K562 (cell line): ENCODE data around the gene E2F1. TPM values are rescaled to one million over a fixed set of nuclear protein-coding genes. Genes with fewer than 3 reads are reported as not detected.

Experiments used
- ATAC-seq: fragments of 200-7000 bp; cut with Tn5 transposase; 3 replicates; pipeline ENCODE4 v1.9.1; 2020; ENCODE audit warnings: moderate library complexity
- BruUV-seq: library from RNA; stranded (reverse); fragments of 400-500 nt; replicated peaks from 2 replicates; lab custom pipeline; 2021; lab: Mats Ljungman, UMichigan
- CTCF ChIA-PET: fragments of 300-600 bp; formaldehyde crosslinking; extraction: SDS; loops from one replicate; lab custom pipeline; 2021; ENCODE audit warnings: low intra/inter-chr PET ratio; lab: Yijun Ruan, JAX
- POLR2A ChIA-PET: fragments of 300-600, 350-650 bp; sonication (Branson Sonifier 250); formaldehyde crosslinking; extraction: SDS; loops from one replicate; lab custom pipeline; 2021; ENCODE audit warnings: antibody characterized with exemption, inconsistent platforms; lab: Yijun Ruan, JAX
- DNase-seq, 4 experiments: peaks; one replicate each; pipeline versions ENCODE4 v3.0.0 to v3.0.0-alpha.2; 2011 to 2018; ENCODE audit warnings: low spot score in 3 of 4, mixed read lengths in 3 of 4; ENCODE audit errors: extremely low read depth in 1 of 4
- FAIRE-seq: peaks from 2 replicates; lab custom pipeline; 2011; peaks lifted over from hg19 to GRCh38; lab: Jason Lieb, UNC
- H2AFZ ChIP-seq: 2 replicates; pipeline ENCODE4 v1.6.0; 2011; ENCODE audit warnings: low read depth, low read length, control low read depth, inconsistent platforms
- H3K27ac ChIP-seq: fragments of 200-600 bp; 3 replicates; pipeline ENCODE4 v1.8.0; 2011; ENCODE audit warnings: low read depth, mild to moderate bottlenecking, control low read depth, inconsistent platforms, low read length, moderate library complexity, mixed read lengths; ENCODE audit errors: extremely low read depth
- H3K27me3 ChIP-seq, 2 experiments: fragments of 300-600 bp in 1 of 2; 2 replicates in 1 of 2; 3 replicates in 1 of 2; pipeline versions ENCODE4 v1.6.0 to v1.8.0; 2011; ENCODE audit warnings: inconsistent platforms in 2 of 2, low read length in 2 of 2, mild to moderate bottlenecking in 1 of 2, mixed read lengths in 1 of 2, moderate library complexity in 1 of 2; ENCODE audit not compliant: control insufficient read depth in 2 of 2, insufficient read depth in 2 of 2
- H3K36me3 ChIP-seq: fragments of 300-600 bp; 3 replicates; pipeline ENCODE4 v1.8.0; 2011; ENCODE audit warnings: mild to moderate bottlenecking, low read length, inconsistent platforms; ENCODE audit not compliant: control insufficient read depth, insufficient read depth
- H3K4me1 ChIP-seq, 2 experiments: fragments of 200-600 bp in 1 of 2; replicated peaks in 1 of 2; 2 replicates in 1 of 2; 3 replicates in 1 of 2; pipeline versions ENCODE4 v1.5.1 to v1.8.0; 2011; ENCODE audit warnings: inconsistent platforms in 2 of 2, low read length in 2 of 2, mild to moderate bottlenecking in 1 of 2, mixed read lengths in 1 of 2, moderate library complexity in 1 of 2; ENCODE audit not compliant: control insufficient read depth in 2 of 2, insufficient read depth in 2 of 2
- H3K4me2 ChIP-seq: 2 replicates; pipeline ENCODE4 v1.6.1; 2011; ENCODE audit warnings: low read length, control low read depth, inconsistent platforms, mixed read lengths; ENCODE audit not compliant: insufficient read depth
- H3K4me3 ChIP-seq: fragments of 200-600 bp; sonication (generic), shearing (Covaris generic); 2 replicates; pipeline ENCODE4 v1.5.1; 2016; ENCODE audit warnings: control low read depth, inconsistent platforms
- H3K79me2 ChIP-seq: fragments of 200-600 bp; 3 replicates; pipeline ENCODE4 v1.8.0; 2011; ENCODE audit warnings: low read length, inconsistent platforms; ENCODE audit not compliant: control insufficient read depth, insufficient read depth
- H3K9ac ChIP-seq, 2 experiments: 2 replicates each; pipeline versions ENCODE4 v1.6.0 to v1.6.1; 2011; ENCODE audit warnings: low read depth in 2 of 2, low read length in 2 of 2, control low read depth in 1 of 2, inconsistent platforms in 1 of 2, mild to moderate bottlenecking in 1 of 2, mixed read lengths in 1 of 2; ENCODE audit not compliant: insufficient read depth in 1 of 2
- H3K9me1 ChIP-seq: one replicate; pipeline ENCODE4 v1.6.0; 2011; ENCODE audit warnings: inconsistent platforms, mild to moderate bottlenecking, low read length, moderate library complexity; ENCODE audit not compliant: control insufficient read depth, insufficient read depth
- H3K9me3 ChIP-seq: replicated peaks from 2 replicates; pipeline ENCODE4 v1.5.1; 2011; ENCODE audit warnings: low read depth, low read length, inconsistent platforms; ENCODE audit not compliant: control insufficient read depth, insufficient read depth
- H4K20me1 ChIP-seq: replicated peaks from 2 replicates; pipeline ENCODE4 v1.6.1; 2011; ENCODE audit warnings: low read length, inconsistent platforms, mixed read lengths; ENCODE audit not compliant: control insufficient read depth, insufficient read depth
- FOXA3 ChIP-seq, 2 experiments: fragments of 450-650 bp in 1 of 2; sonication (generic) in 1 of 2; formaldehyde crosslinking; IDR thresholded peaks in 1 of 2; conservative IDR thresholded peaks in 1 of 2; 2 replicates each; pipeline versions ENCODE4 v1.4.0 to v1.8.0; 2020 to 2022; ENCODE audit warnings: mild to moderate bottlenecking in 2 of 2, missing genetic modification reagents in 1 of 2
- GABPA ChIP-seq: fragments of 200-800 bp; sonication (Bioruptor generic); conservative IDR thresholded peaks from 2 replicates; pipeline ENCODE4 v1.6.1; 2016; ENCODE audit warnings: low read depth, missing genetic modification characterization, missing compliant biosample characterization
- HOMEZ ChIP-seq: fragments of 250-450 bp; sonication (Bioruptor Pico); IDR thresholded peaks from 2 replicates; pipeline ENCODE4 v1.4.0; 2020; ENCODE audit warnings: mild to moderate bottlenecking, moderate library complexity
- MXD1 ChIP-seq: fragments of 250-450 bp; sonication (Bioruptor Pico); IDR thresholded peaks from 2 replicates; pipeline ENCODE4 v1.8.0; 2021; ENCODE audit warnings: borderline replicate concordance, mild to moderate bottlenecking, moderate library complexity; ENCODE audit not compliant: poor library complexity, severe bottlenecking
- NCOA4 ChIP-seq: fragments of 450-650 bp; IDR thresholded peaks from 2 replicates; pipeline ENCODE4 v1.6.1; 2018; ENCODE audit warnings: mild to moderate bottlenecking; ENCODE audit not compliant: partially characterized antibody
- STAT5A ChIP-seq: IDR thresholded peaks from 2 replicates; pipeline ENCODE4 v1.6.1; 2012; ENCODE audit warnings: low read length, inconsistent platforms, borderline replicate concordance
- WGBS: fragments of 100-300 bp; shearing (Covaris generic); methylation state at CpG from one replicate; pipeline ENCODE4 v1.1.6; 2016; ENCODE audit warnings: low coverage, mixed read lengths; ENCODE audit not compliant: insufficient coverage; ENCODE audit errors: missing lambda C conversion rate; 5-methylcytosine and 5-hydroxymethylcytosine counted together
- in situ Hi-C: fragments of 300-500 bp; cut with MboI; formaldehyde crosslinking; loops from 4 replicates; pipeline ENCODE4 v1.15.0; 2018; ENCODE audit warnings: inconsistent platforms, mixed read lengths
- intact Hi-C: fragments of 100-400 bp; cut with micrococcal nuclease; formaldehyde crosslinking; loops from 2 replicates; pipeline ENCODE4 v1.14.2; 2022
- polyA plus RNA-seq, 8 experiments: library from polyadenylated mRNA; depleted of rRNA in 4 of 8; stranded (reverse) in 5 of 8; unstranded in 3 of 8; fragments of >200 nt; fragmentation: Nextera tagmentation in 2 of 8; fragmentation: Illumina TruSeq in 1 of 8; extraction: Ambion mirVana in 2 of 8; extraction: Trizol in 1 of 8; gene quantifications; 2 replicates each; pipeline versions ENCODE4 v1.2.1 to v1.2.3, GENCODE V29; 2011 to 2014; ENCODE audit warnings: inconsistent platforms in 1 of 8, missing spikeins in 1 of 8
- total RNA-seq, 7 experiments: library from RNA; depleted of rRNA in 6 of 7; stranded (reverse); fragments of >200 nt in 6 of 7; fragmentation: Illumina TruSeq in 2 of 7; extraction: Trizol in 2 of 7; gene quantifications; 2 replicates each; pipeline versions ENCODE4 v1.2.1 to v1.2.3, GENCODE V29; 2011 to 2021; ENCODE audit warnings: low replicate concordance in 1 of 7
- TF ChIP-seq, protein P1 (sequence below): fragments of 450-650 bp; formaldehyde crosslinking; IDR thresholded peaks from 2 replicates; pipeline ENCODE4 v1.4.0; 2020; ENCODE audit warnings: mild to moderate bottlenecking

E2F1 gene
- total and polyA plus RNA-seq, 9 of the 15 experiments (the other 6 are each of a cell fraction or from before 2014, with no cell fraction given): 0.14 to 30.6 (median 13.1) TPM

GRCh38 chr20:33670715-33671499, 15.3 kb downstream of the E2F1 start (continued):
- TF ChIP-seq FOXA3 (CRISPR knock-in tag; conservative IDR thresholded peaks at IDR 0.05 in 1 of 2, IDR thresholded peaks at IDR 0.05 in 1 of 2) (no peak), GABPA (tag) (no peak), MXD1 (CRISPR knock-in tag) (no peak)
- TF ChIP-seq, all 486 proteins: peak for 0

DNA sequence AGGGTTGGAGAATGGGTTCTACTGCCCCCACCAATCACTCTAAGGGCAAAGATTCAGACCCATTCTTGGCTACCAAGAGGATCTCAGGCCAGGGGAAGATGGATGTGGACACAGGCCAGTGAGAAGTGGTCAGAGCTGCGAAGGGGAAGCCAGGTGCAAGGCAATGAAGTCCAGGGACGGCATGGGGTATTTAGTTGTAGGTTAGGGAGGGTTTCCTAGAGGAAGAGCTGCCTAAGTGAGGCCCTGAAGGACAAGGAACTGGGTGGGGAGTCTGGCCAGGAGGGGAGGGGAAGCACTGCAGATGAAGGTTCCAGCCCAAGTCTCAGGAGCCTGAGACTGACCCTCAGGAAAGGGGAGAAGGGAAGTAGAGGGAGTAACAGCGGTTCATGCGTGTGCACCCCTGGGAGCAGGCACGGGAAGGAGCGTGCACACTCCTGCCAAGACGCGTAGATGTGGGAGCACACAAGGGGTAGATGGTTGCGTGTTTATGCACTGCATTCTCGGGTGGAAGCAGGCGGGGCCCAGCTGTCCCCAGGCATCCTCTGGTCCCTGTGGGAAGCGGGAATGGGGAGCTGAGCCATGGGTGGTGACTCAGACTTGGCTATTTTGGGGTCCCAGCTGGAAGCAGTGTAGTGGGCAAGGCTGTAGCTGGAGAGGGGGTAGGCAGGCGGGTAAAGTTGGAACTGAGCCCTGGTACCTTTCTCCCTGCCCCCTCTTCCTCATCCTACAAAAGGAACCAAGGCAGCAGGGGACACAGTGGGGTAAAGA, 16.1 kb downstream of the E2F1 start:
- Histone ChIP-seq H3K9me1 (peaks cover 5% of the 10 kb centered on the region), H3K4me2 (no peak overlapping the region), H2AFZ (no peak overlapping the region), H3K4me3 (no peak overlapping the region), H3K9me3 (no peaks in the 10 kb centered on the region)
- no peak for DNase-seq
- in situ Hi-C loops: loop anchor here (5.0 kb wide), 1 partner anchor 57 kb away; no protein-coding TSS in a partner anchor
- no peak for ATAC-seq
- TF ChIP-seq NCOA4 (no peak), HOMEZ (CRISPR knock-in tag) (no peak), STAT5A (no peak)
- TF ChIP-seq, protein P1, sequence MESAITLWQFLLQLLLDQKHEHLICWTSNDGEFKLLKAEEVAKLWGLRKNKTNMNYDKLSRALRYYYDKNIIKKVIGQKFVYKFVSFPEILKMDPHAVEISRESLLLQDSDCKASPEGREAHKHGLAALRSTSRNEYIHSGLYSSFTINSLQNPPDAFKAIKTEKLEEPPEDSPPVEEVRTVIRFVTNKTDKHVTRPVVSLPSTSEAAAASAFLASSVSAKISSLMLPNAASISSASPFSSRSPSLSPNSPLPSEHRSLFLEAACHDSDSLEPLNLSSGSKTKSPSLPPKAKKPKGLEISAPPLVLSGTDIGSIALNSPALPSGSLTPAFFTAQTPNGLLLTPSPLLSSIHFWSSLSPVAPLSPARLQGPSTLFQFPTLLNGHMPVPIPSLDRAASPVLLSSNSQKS (CRISPR knock-in tag): no peak
- TF ChIP-seq, all 486 proteins: peak for 0
- ChIA-PET CTCF (no interaction called here), POLR2A (interaction anchor here (0.6 to 1.6 kb wide), 6 partner anchors 10 to 367 kb away, joined by 3 to 6 read pairs (median 4); no protein-coding TSS in a partner anchor)
- H3K27me3 ChIP-seq: no peaks in the 10 kb centered on the region
- H3K9ac ChIP-seq: peak overlapping the region in 1 of 2 experiments; percentile 66; a peak in 1 of 4 replicates
- 92% methylated on average over 12 of the region's 13 CpGs for WGBS
- H3K4me1 ChIP-seq: peaks cover 21 to 61% of the 10 kb centered on the region in 2 experiments
- no peak for FAIRE-seq
- H3K27ac ChIP-seq: no peak overlapping the region; the same call in 2 of the 3 replicates
- peaks cover 34% of the 10 kb centered on the region for H3K79me2 ChIP-seq
- intact Hi-C loops: no loop called here
- BruUV-seq: no TSS peak
- peaks cover 54% of the 10 kb centered on the region for H3K36me3 ChIP-seq
- peaks cover 7% of the 10 kb centered on the region; the same call in 1 of the 2 replicates for H4K20me1 ChIP-seq
